HG03039 (cell line): ENCODE measurements around the gene NTMT2.

Experiments used
- ATAC-seq: cut with Tn5 transposase; IDR thresholded peaks from one replicate; pipeline ENCODE4 v1.9.1; 2021; ENCODE audit warnings: mild to moderate bottlenecking, moderate library complexity; ENCODE audit not compliant: unreplicated experiment

NTMT2 gene

DNA sequence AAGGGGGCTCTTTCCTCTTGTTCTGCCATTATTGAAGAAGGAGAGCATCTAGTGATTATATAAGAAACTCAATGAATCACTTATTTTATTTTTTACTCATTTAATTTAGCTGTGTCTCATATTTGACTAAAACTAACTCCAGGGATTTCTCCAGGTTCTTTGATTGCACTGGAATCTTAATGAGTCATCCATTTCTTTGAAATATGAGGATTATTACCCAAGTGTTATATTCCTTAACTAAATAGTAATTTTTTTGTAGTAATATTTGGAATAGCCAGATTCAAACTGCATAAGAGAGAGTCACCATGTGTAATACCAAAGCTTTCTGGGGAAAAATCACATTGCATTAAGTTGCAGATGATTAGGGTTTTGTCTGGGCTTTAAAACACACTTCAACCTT is 59.5 kb downstream of the NTMT2 start:
- ATAC-seq, result no peak

DNA sequence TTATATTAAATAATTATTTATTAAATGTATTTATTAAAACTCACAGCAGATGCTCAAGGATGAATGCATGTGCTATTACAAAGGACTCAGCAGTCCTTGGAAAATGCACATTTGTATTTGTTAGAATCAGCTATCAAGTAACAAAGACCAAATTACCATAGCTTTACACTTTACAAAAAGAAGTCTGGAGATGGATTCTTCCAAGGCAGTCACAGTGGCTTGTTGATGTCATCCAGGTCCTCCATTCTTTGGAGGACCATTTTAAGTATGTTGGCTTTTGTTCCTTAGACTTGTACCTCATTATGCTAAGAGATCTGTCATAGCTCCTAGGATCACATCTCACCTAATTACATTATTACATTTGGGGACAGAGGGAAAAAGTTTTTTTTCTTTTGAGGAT is 63.4 kb downstream of the NTMT2 start:
- ATAC-seq, result no peak

DNA sequence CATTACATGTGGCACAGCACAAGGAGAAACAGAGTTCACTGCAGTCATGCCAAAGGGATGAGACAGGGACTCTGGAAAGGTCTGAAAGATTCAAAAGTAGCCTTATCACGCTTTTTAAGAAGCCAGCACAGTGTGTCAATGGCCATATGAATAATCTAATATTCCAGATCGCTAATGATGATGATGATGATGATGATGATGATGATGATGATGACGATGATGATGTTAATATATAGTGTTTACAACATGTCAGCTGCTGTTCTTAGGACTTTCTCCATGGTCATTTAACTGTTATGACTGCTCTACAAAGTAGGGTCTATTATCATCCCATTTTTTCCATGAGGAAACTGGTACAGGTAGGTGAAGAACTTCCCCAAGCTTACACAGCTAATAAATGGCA is 64.4 kb downstream of the NTMT2 start:
- no peak for ATAC-seq

DNA sequence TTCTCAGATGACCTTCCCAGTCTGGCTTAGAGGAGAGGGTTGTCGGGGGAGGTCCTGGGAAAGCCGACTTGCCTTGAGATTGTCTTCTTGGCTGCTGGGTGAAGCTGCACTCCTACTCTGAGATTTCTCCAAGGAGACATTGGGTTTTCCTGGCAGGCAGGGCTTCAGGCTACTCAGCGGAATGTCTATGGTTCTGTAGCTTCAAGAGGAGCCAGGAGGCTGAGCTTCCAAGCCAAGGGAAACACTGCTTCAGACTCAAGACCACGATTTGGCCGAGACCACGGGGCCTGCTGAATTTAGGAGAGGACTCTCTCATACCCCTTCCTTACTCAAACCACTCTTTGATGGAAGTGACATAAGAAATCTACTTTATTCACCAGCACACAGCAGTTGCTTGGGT is 67.8 kb downstream of the NTMT2 start:
- no peak for ATAC-seq

DNA sequence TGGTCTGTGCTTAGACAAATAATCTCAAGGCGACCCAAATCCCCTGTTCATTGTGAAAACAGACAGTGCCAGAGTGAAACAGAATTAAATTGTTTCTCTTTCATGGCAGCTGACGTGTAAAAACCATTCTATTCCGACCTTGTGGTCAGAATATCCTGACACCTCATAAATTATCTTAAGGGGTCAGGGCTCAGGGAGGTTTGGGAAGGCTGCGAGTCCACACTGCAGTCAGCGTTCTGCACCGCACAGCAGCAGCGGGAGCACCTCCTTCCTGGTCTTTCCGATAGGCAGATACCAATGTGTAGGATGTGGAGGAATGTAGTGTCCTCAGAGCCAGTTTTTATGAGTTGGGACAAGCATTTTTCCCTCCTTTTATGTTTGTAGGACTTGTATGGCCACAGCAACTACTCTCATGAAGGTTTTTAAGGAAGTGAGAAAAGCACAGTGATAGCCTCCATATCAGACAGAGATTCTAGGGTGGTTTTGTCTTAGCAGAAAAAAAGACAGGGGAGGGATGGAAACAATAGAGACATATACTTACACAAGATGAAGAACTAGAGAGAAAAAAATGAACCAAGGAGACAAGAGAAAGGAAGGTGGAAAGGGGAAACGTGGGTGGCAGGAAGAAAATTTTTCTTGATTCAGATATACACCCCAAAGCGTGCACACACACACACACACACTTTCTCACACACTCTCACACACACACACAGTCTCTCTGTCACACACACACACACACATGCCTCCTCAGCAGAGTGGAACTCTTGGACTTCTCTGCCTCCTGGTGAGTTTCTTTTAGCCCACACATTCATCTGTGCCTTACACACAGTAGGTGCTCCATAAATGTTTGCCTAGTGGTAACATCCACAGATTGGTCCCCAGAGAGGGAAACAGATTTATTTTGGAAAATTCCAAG is 68.6 kb downstream of the NTMT2 start:
- peak; percentile 51 for ATAC-seq

DNA sequence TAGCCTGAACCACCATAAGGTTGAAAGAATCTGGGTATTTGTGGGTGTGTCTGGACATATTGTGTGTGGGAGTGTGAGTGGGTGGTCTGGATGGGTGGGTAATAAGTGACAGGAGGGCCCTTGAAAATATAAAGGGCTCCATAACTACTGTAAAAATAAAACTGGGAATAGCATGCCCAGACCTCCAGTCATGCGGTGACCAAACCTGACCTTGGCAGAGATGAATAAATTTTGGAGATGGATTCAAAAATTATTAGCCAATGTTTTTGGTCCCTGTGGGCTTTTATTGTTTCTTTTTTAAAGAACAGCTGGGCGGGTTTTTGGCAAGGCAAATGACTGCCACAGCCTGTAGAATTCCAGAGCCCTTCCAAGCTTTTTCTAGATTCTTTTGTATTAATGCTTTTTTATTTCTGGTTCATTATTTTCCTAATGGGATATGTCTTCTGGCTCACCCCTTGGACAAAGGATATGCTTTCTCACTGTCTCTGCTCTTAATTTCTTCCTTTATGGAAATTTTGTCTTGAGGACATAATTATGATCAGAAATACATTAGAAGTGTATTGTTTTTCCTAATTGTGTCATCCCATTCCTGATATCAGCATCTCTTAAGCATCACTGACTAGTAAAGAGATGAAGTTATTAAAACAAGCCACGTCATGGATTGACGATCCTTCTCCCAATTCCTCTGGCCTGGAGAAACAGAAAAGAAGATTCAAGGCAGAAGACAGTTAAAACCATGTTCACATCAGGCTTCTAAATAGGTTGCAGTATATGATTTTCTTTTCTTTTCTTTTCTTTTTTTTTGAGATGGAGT is 69.5 kb downstream of the NTMT2 start:
- no peak for ATAC-seq

DNA sequence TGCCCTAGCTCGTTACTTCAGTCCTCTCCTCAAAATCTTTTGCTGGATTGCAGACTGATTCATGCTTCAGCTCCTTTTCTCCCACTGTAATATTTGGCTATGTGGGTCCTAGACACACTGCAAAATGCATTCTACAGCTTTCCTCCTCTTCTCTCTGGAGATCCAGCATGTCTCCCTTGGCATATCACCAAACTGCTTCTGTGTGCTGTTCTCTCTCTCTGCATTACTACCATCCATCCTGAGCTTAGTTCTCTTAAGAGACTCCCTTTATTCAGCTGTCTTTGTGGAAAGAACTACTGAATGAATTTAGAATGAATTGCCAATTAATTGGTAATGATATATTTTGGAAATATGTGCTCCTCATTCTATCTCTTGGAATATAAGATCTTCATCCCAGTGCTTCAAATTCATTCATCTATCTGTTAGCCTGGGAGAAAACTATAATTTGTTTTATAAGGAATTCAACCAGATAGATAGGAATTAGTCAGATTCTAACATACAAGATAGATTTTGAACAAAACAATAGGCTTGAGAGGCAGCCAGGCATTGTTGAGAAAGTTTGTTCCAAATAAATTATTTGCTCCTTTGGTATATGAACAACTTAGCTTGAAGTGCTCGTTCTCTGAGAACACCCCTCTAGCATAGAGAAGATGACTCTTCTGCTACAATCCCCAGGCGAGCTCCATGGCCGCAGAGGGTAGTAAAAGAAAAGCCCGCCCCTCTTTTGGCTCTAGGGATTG is 71.9 kb downstream of the NTMT2 start:
- ATAC-seq, result no peak

DNA sequence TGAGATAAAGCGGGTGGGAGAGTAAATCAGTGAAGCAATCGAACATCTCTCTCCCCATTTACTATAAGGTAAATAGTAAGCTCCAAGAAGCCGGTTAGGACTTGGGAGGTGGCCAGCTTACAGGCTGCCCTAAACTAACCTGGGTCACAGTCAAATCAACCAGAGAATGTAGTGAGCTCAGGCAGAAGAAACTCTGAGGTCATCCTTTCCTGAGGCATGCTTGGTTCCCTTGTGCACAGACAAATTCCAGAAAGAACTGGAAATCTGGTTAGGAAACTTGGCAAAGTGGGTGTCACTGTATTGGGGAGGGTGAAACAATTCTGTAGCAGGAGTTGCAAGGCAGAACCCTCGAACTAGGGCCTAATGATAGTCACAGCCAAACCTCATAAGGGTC is 72.5 kb downstream of the NTMT2 start:
- no peak for ATAC-seq
